GM19035 (cell line): ENCODE data around the gene MB21D2.
A peak's percentile ranks its signal among the peaks of the same experiment; 100 is the strongest.

Experiments used
- ATAC-seq: cut with Tn5 transposase; IDR thresholded peaks from one replicate; pipeline ENCODE4 v1.9.1; 2021; ENCODE audit not compliant: unreplicated experiment

The MB21D2 gene

GRCh38 chr3:192835818-192836815 is 81.5 kb downstream of the MB21D2 start:
- ATAC-seq = no peak

- no peak for ATAC-seq
These were observed 83.2 kb downstream of the MB21D2 start for GRCh38 chr3:192834428-192834827.

- no peak for ATAC-seq
These were observed 84.3 kb downstream of the MB21D2 start for GRCh38 chr3:192833177-192833890.

GRCh38 chr3:192831801-192832347 is 85.8 kb downstream of the MB21D2 start:
- ATAC-seq = no peak

GRCh38 chr3:192831111-192831644 is 86.5 kb downstream of the MB21D2 start:
- peak; percentile 56 for ATAC-seq

GRCh38 chr3:192830291-192831110 is 87.2 kb downstream of the MB21D2 start:
- ATAC-seq = peak; percentile 59

- no peak for ATAC-seq
These were observed 89.6 kb downstream of the MB21D2 start for GRCh38 chr3:192827863-192828594.

- ATAC-seq = no peak
These were observed 90.4 kb downstream of the MB21D2 start for GRCh38 chr3:192827208-192827607.

GRCh38 chr3:192826214-192827006 is 91.2 kb downstream of the MB21D2 start:
- no peak for ATAC-seq

GRCh38 chr3:192825657-192826200 is 91.9 kb downstream of the MB21D2 start:
- ATAC-seq = no peak

GRCh38 chr3:192825216-192825615 is 92.4 kb downstream of the MB21D2 start:
- no peak for ATAC-seq

- ATAC-seq = no peak
These were observed 93.3 kb downstream of the MB21D2 start for GRCh38 chr3:192824313-192824712.

GRCh38 chr3:192821161-192821560 is 96.5 kb downstream of the MB21D2 start:
- no peak for ATAC-seq

- ATAC-seq = no peak
These were observed 97.5 kb downstream of the MB21D2 start for GRCh38 chr3:192820161-192820560.

GRCh38 chr3:192819001-192819569 is 98.6 kb downstream of the MB21D2 start:
- ATAC-seq = peak; percentile 71

- no peak for ATAC-seq
These were observed 99.5 kb downstream of the MB21D2 start for GRCh38 chr3:192818126-192818525.

- ATAC-seq = no peak
These were observed 100.2 kb downstream of the MB21D2 start for GRCh38 chr3:192817506-192817905.

GRCh38 chr3:192817053-192817452 is 100.6 kb downstream of the MB21D2 start:
- no peak for ATAC-seq
